PC-9 (cell line): ENCODE measurements around the gene HPRT1.

Source experiments
- CTCF ChIP-seq: fragments of 200-600 bp; sonication (generic); conservative IDR thresholded peaks from 2 replicates; pipeline ENCODE4 v1.6.1; 2017; ENCODE audit warnings: mixed run types, antibody characterized with exemption, mild to moderate bottlenecking, moderate library complexity
- EZH2 ChIP-seq: fragments of 200-600 bp; sonication (generic); IDR thresholded peaks from 2 replicates; pipeline ENCODE4 v1.8.0; 2017; ENCODE audit warnings: antibody characterized with exemption, low read depth

- TF ChIP-seq CTCF, result peak; percentile 78
- no peak for TF ChIP-seq EZH2
Measured at GRCh38 chrX:134520860-134521390, 61.0 kb downstream of the HPRT1 start.
